IMR-90 (cell line): ENCODE data around the gene ANKHD1.

Source experiments
- CEBPB ChIP-seq: IDR thresholded peaks from 2 replicates; pipeline ENCODE4 v1.6.1; 2012; ENCODE audit warnings: low read depth, low read length, improper control_type of control experiment
- CTCF ChIP-seq: conservative IDR thresholded peaks from 2 replicates; pipeline ENCODE4 v1.5.1; 2012; ENCODE audit warnings: mild to moderate bottlenecking, low read depth, low read length, improper control_type of control experiment
- FOS ChIP-seq: fragments of 150-350 bp; IDR thresholded peaks from 2 replicates; pipeline ENCODE4 v1.6.1; 2016; ENCODE audit warnings: low read depth, low read length
- MXI1 ChIP-seq: IDR thresholded peaks from 2 replicates; pipeline ENCODE4 v1.6.1; 2012; ENCODE audit warnings: low read depth, mild to moderate bottlenecking, low read length, moderate library complexity, borderline replicate concordance
- RAD21 ChIP-seq: IDR thresholded peaks from 2 replicates; pipeline ENCODE4 v1.6.1; 2012; ENCODE audit warnings: low read length, improper control_type of control experiment

GRCh38 chr5:140388052-140388451 is 13.6 kb upstream of the ANKHD1 start:
- TF ChIP-seq RAD21 (no peak), CTCF (no peak), CEBPB (no peak), FOS (no peak), MXI1 (no peak)
